Kidney glomerular epithelial cell (primary cell): ENCODE data around the gene NUCB1.
"Not testable (repeated sequence)": the region's sequence is repeated elsewhere in the genome, so short reads cannot be mapped to it uniquely, and the experiment has no call there.

Source experiments
- DNase-seq: peaks from one replicate; lab custom pipeline; 2025; lab: John Stamatoyannopoulos, UW

NUCB1 gene

GRCh38 chr19:48906324-48906723, 6.2 kb downstream of the NUCB1 start:
- DNase-seq: no peak

GRCh38 chr19:48907671-48908070, 7.6 kb downstream of the NUCB1 start:
- no peak for DNase-seq

- not testable (repeated sequence) for DNase-seq
Measured at GRCh38 chr19:48909424-48910077, 9.4 kb downstream of the NUCB1 start.

GRCh38 chr19:48910803-48911202, 10.7 kb downstream of the NUCB1 start:
- no peak for DNase-seq

GRCh38 chr19:48913114-48913889, 13.2 kb downstream of the NUCB1 start:
- no peak for DNase-seq

DNA sequence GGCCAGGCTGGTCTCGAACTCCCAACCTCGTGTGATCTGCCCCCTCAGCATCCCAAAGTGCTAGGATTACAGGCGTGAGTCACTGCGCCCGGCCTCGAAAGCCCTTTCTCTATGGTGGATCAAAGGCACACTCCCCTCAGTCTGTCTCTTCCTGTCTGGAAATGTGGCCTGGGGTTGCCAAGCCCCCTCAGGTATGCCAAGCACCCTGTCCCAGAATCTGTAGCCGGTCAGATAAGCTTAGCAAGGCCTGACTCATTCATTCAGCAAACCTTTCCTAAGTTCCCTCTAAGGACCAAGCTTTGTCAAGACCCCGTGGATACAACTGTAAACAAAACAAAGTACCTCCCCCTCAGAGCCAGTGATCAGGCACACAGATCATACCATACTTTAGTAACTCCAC, 14.1 kb downstream of the NUCB1 start:
- DNase-seq: no peak

- no peak for DNase-seq
Measured at GRCh38 chr19:48915757-48916156, 15.6 kb downstream of the NUCB1 start.

DNA sequence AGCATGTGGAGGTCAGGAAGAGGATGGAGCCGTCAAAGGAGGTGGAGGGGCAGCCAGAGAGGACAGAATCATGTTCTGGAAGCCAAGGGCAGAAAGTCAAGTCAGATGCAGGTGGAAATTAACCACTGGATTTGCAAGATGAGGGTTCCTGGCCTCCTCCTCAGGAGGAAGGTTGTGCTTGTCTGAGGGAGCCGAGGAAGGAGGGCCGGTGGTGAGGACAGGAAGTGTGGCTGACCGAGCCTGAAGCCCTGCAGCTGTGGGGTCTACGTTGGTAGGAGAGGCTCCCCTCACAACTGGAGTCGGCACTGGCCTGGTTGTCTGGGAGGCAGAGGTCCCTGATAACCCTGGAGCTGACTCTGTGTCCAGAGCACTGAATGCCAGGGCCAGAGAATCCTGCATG, 18.0 kb downstream of the NUCB1 start:
- DNase-seq: no peak

DNA sequence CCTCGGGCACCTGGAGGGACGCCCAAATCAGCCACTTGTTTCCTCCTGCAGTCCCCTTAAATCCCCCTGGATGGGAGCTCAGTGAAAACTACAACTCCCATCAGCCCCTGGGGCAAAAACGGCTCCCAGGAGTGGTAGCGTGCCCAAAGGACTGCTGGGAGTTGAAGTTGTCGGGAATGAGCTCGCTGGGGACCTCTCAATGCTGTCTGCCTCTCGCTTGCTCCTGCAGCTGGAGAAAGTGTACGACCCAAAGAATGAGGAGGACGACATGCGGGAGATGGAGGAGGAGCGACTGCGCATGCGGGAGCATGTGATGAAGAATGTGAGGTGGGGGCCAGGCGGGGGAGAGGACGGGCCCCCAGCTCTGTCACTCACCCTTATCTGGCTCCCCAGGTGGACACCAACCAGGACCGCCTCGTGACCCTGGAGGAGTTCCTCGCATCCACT, 18.7 kb downstream of the NUCB1 start:
- DNase-seq: no peak

DNA sequence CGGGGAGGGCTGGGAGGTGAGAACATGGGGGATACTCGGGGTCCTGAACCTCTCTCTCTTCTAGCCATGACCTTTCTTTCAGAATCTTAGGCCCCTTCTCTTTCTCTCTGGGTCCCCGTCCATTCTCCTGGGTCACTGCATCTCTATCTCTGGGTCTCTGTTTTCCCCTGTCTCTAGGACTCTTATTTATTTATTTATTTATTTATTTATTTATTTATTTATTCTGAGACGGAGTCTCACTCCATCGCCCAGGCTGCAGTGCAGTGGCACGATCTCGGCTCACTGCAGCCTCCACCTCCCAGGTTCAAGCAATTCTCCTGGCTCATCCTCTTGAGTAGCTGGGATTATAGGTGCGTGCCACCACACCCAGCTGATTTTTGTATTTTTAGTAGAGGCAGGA, 19.2 kb downstream of the NUCB1 start:
- not testable (repeated sequence) for DNase-seq

DNA sequence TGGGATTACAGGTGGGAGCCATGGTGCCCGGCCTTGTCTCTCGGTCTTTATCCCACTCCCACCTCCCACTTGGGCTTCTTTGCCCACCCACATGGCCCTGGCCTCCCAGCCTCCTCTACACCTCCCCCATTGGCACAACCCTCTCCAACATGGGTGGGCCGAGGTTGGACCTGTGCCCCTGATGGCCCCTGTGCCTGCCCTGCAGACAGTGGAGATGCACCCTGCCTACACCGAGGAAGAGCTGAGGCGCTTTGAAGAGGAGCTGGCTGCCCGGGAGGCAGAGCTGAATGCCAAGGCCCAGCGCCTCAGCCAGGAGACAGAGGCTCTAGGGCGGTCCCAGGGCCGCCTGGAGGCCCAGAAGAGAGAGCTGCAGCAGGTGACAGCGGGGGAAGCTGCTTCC, 20.8 kb downstream of the NUCB1 start:
- DNase-seq: no peak

DNA sequence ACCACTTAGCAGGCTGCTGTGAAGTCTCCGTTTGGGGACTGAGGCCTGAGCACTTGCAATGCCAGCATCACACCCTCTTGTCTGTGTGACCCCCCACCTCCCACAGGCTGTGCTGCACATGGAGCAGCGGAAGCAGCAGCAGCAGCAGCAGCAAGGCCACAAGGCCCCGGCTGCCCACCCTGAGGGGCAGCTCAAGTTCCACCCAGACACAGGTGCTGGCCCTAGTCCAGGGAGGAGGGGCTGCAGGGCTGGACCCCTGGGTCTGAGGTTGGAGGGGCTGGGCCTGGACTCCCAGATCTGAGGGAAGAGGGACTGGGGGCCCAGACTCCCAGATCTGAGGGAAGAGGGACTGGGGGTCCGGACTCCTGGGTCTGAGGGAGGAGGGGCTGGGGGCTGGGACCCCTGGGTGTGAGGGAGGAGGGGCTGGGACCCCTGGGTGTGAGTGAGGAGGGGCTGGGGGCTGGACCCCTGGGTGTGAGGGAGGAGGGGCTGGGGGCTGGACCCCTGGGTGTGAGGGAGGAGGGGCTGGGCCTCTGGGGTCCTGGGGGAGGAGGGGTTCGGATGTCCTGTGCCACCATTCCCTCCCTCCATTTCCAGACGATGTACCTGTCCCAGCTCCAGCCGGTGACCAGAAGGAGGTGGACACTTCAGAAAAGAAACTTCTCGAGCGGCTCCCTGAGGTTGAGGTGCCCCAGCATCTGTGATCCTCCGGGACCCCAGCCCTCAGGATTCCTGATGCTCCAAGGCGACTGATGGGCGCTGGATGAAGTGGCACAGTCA, 21.8 kb downstream of the NUCB1 start:
- DNase-seq: no peak

GRCh38 chr19:48922548-48923490, 22.7 kb downstream of the NUCB1 start:
- DNase-seq: no peak

GRCh38 chr19:48925240-48925843, 25.2 kb downstream of the NUCB1 start:
- DNase-seq: peak; percentile 43

- DNase-seq: not testable (repeated sequence)
Measured at GRCh38 chr19:48925890-48926289, 25.8 kb downstream of the NUCB1 start.

DNA sequence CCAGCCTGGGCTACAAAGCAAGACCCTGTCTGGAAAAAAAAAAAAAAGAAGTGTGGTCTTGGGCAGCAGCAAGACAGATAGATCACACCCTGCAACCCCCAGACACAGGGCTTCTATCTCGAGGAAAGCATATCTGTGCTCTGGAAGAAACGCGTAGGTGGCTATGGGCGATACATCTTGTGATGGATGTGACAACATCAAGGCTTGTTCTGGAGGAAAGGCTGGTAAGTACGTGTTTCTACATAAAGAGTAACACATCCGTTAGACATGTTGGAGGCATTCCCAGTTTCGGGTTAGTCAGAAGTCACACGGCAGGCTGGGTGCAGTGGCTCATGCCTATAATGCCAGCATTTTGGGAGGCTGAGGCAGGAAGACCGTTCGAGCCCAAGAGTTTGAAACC, 26.8 kb downstream of the NUCB1 start:
- peak; percentile 58 for DNase-seq

DNA sequence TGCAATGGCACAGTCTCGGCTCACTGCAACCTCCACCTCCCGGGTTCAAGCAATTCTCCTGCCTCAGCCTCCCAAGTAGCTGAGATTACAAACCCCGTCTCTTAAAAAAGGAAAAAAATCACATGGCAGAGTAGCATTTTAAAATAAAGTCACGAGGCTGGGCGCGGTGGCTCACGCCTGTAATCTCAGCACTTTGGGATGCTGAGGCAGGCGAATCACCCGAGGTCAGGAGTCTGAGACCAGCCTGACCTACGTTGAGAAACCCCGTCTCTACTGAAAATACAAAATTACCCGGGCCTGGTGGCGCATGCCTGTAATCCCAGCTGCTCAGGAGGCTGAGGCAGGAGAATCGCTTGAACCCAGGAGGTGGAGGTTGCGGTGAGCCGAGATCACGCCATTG, 27.6 kb downstream of the NUCB1 start:
- DNase-seq: not testable (repeated sequence)

- no peak for DNase-seq
Measured at GRCh38 chr19:48928164-48929025, 28.3 kb downstream of the NUCB1 start.

DNA sequence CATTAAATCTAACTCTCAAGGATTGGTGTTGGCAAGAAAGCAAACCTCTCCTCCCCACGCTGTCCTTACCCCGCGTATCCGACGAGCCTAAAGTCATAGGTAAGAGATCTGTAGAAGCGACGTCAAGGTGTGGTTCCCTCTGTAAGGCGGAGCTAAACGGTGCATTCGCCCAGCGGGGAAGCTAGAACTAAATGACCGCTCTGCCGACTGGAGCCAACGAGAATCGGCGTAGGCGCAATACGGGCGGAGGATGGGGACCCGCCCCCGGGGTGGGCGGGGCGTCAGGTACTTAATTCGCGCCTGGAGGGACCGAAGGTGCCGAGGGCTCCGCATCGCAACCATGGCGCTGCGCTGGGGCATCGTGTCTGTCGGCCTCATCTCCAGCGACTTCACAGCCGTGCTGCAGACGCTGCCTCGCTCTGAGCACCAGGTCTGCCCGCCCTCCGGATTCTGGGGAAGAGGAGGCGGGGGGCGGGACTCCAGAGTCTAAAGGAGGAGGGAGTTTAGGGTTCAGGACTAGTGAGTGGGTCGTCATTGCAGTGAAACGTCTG, 33.3 kb downstream of the NUCB1 start, which contains the start of gene DHDH:
Gene DHDH (plus strand): TSS at position 318 of the 551 bp plus-strand sequence. CDS start 23 bp downstream, at position 341.
- peak; percentile 74 for DNase-seq

DNA sequence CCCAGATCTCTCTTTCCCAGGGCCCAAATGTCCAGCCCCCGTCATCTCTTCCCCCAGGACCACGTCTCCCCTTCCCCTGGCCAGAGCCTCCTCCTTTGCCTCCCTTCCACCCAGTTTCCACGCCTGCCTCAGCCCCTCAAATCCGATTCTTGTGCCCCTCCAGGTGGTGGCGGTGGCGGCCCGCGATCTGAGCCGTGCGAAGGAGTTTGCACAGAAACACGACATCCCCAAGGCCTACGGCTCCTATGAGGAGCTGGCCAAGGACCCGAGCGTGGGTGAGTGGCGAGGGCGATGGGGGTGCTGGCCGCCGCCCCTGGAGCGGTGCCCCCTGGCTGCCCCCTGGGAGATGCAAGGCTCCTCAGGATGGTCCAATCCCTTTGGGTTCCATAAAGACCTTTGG, 34.7 kb downstream of the NUCB1 start:
- no peak for DNase-seq
